Activated CD8-positive, alpha-beta T cell treated with anti-CD3 and anti-CD28 coated beads, Interleukin-2, amount 10 ng/mL, durations not matched to agents 7 days and 5 days (primary cell): ENCODE data around the gene OTOA. TPM values are rescaled to one million over a fixed set of nuclear protein-coding genes. Genes with fewer than 3 reads are reported as not detected.
A peak's percentile ranks its signal among the peaks of the same experiment; 100 is the strongest.
"Not testable (repeated sequence)": the region's sequence is repeated elsewhere in the genome, so short reads cannot be mapped to it uniquely, and the experiment has no call there.

Experiments used
- ATAC-seq: fragments of 150-1000 bp; cut with Tn5 transposase; one replicate; pipeline ENCODE4 v1.10.0; 2021; ENCODE audit warnings: moderate library complexity
- CTCF ChIA-PET: fragments of 350-600 bp; sonication (Branson Sonifier 250); formaldehyde crosslinking; loops from one replicate; lab custom pipeline; 2021; ENCODE audit warnings: antibody characterized with exemption; lab: Charles Lee
- POLR2A ChIA-PET: fragments of 350-600 bp; sonication (Branson Sonifier 250); formaldehyde crosslinking; loops from one replicate; lab custom pipeline; 2021; ENCODE audit warnings: antibody characterized with exemption; lab: Charles Lee
- DNase-seq: peaks from one replicate; pipeline ENCODE4 v3.0.0-alpha.2; 2020
- H3K27ac Mint-ChIP-seq: one replicate; pipeline ENCODE4 v1.8.0; 2021; ENCODE audit warnings: mild to moderate bottlenecking, mixed read lengths
- H3K27me3 Mint-ChIP-seq: one replicate; pipeline ENCODE4 v1.8.0; 2021; ENCODE audit warnings: low read depth, mixed read lengths
- H3K36me3 Mint-ChIP-seq: one replicate; pipeline ENCODE4 v1.8.0; 2021; ENCODE audit warnings: low read depth, mixed read lengths
- H3K4me1 Mint-ChIP-seq: one replicate; pipeline ENCODE4 v1.8.0; 2021; ENCODE audit warnings: low read depth, mixed read lengths
- H3K4me3 Mint-ChIP-seq: one replicate; pipeline ENCODE4 v1.8.0; 2021; ENCODE audit warnings: mild to moderate bottlenecking, mixed read lengths
- H3K9me3 Mint-ChIP-seq: one replicate; pipeline ENCODE4 v1.8.0; 2022; ENCODE audit warnings: mixed read lengths; ENCODE audit not compliant: insufficient read depth
- total RNA-seq, 2 experiments: library from RNA; stranded (reverse); gene quantifications; one replicate each; pipeline ENCODE4 v1.2.3, GENCODE V29; 2021

OTOA gene
- total RNA-seq, 2 experiments from 2014 or later = not detected

DNA sequence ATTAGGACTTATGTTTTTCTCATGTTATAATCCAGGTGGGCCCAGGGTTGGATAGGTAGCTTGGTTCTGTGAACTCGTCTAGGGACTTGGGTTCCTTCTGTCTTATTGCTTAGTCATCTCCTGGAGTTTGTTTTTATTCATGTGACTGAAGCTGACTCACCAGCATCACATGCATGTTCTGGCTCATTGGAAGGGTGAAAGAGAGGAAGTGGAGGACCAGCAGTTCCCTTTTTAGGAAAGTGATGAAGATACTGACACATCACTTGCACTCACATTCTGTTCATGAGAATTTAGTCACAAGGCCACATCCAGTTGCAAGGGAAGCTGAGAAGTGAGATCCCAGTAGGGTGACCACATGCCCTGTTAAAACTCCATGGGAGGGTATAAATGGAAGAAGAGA lies 126.7 kb downstream of the OTOA start:
- H3K27ac Mint-ChIP-seq, CTCF ChIA-PET: not testable (repeated sequence)

GRCh38 chr16:21793310-21793709 lies 129.5 kb downstream of the OTOA start:
- ATAC-seq, H3K4me3 Mint-ChIP-seq, POLR2A ChIA-PET, H3K27ac Mint-ChIP-seq, H3K9me3 Mint-ChIP-seq, CTCF ChIA-PET, H3K4me1 Mint-ChIP-seq, H3K27me3 Mint-ChIP-seq, H3K36me3 Mint-ChIP-seq, DNase-seq: not testable (repeated sequence)

More for the DNA sequence above, 126.7 kb downstream of the OTOA start:
- H3K4me3 Mint-ChIP-seq, H3K9me3 Mint-ChIP-seq, DNase-seq, POLR2A ChIA-PET, H3K4me1 Mint-ChIP-seq, ATAC-seq, H3K36me3 Mint-ChIP-seq, H3K27me3 Mint-ChIP-seq: not testable (repeated sequence)

DNA sequence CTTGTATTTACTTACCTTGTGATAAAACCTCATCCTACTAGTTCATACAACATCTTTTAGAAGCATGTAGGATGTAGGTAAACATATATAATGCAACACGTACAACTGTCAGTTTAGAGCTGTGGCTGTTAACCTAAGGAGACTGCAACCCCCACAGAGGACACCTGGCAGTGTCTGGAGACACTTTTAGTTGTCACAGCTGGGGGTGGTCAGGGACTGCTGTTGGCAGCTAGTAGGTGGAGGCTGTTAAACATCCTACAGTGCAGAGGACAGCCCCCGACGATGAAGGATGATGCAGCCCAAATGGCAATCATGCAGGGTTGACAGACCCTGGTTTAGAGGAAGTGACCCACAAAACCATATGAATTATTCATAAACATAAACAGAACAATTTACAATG lies 134.8 kb downstream of the OTOA start:
- H3K27me3 Mint-ChIP-seq, H3K4me1 Mint-ChIP-seq, H3K9me3 Mint-ChIP-seq, H3K36me3 Mint-ChIP-seq, POLR2A ChIA-PET, DNase-seq, H3K27ac Mint-ChIP-seq, ATAC-seq, CTCF ChIA-PET, H3K4me3 Mint-ChIP-seq: not testable (repeated sequence)

DNA sequence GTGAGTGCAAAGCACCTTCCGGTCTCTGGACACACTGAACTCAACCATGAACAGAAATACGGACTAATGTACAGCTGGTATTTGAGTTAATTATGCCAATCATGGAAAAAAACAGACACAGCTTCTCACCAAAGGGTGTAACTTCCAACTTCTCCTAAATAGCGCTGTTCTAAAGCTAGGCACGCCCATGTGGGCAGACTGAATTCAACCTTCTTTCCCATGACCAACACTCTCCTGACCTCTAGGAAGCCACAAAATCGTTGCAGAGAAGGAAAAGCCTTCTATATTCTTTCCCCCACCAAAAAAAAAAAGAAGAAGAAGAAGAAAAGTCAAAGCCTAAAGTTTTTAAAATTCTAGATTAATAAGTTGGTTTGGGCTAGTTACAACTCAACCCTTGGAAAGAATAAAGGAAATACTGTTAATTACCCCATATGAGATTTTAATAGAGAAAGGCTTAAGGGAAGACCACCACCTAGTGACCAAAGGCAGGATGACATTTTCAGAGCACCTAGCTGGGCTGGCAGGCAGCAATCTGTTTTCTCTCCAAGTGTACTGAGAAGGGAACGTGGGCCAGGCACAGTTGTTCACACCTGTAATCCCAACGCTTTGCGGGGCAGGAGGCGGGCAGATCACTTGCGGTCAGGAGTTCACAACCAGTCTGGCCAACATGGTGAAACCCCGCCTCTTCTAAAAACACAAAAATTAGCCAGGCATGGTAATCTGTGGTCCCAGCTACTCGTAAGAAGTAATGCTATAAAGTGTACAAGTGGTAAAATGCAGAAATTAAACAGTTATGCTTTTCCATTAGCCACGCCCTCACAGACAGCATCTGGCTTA lies 138.0 kb downstream of the OTOA start:
- POLR2A ChIA-PET, H3K4me3 Mint-ChIP-seq, H3K27me3 Mint-ChIP-seq, H3K4me1 Mint-ChIP-seq, H3K27ac Mint-ChIP-seq, H3K36me3 Mint-ChIP-seq, H3K9me3 Mint-ChIP-seq: not testable (repeated sequence)
- CTCF ChIA-PET = interaction anchor here (0.6 kb wide), 1 partner anchor 1165 kb away, joined by 3 read pairs; no protein-coding TSS in a partner anchor
- peak; percentile 46 for DNase-seq
- ATAC-seq = peak; percentile 53

DNA sequence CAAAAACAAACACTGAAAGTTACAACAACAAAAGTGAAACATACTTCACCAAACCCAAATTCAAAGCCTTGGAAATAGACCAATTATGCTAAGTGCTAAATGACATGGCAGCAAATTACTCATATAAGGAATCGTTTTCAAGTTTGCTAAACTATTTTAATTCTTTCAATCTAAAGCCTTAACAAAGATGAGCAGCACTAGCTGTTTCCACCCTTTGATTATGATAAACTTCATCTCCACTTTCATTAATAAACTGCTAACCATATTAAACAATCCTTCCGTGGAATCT lies 138.6 kb downstream of the OTOA start:
- ATAC-seq, H3K4me3 Mint-ChIP-seq, H3K27ac Mint-ChIP-seq, H3K36me3 Mint-ChIP-seq, DNase-seq, POLR2A ChIA-PET, H3K9me3 Mint-ChIP-seq, H3K27me3 Mint-ChIP-seq, H3K4me1 Mint-ChIP-seq: not testable (repeated sequence)
- CTCF ChIA-PET = interaction anchor here (0.6 kb wide), 1 partner anchor 1166 kb away, joined by 3 read pairs; no protein-coding TSS in a partner anchor

Other genes starting within 250 kb of the OTOA start
- gene METTL9, start 64.4 kb upstream of the OTOA start, total RNA-seq = 100 to 1,000 TPM in 1 of 2 experiments, 10 to 100 TPM in 1; 99.2 to 101 TPM
- gene IGSF6, start 11.4 kb upstream of the OTOA start, total RNA-seq = under 1 TPM; 0.24 to 0.34 TPM
- 100 to 1,000 TPM; 150 to 168 TPM for gene NPIPB4, start 193.8 kb downstream of the OTOA start, total RNA-seq